Large intestine (tissue), 3 donors: ENCODE measurements around the gene MPP2. TPM values are rescaled to one million over a fixed set of nuclear protein-coding genes. Genes with fewer than 3 reads are reported as not detected.
"Not testable (repeated sequence)": the region's sequence is repeated elsewhere in the genome, so short reads cannot be mapped to it uniquely, and the experiment has no call there.

Experiments used
- DNase-seq, 2 donors: peaks; one replicate each; pipeline versions ENCODE4 v3.0.0 to v3.0.0-alpha.2; 2013
- H3K27ac ChIP-seq: one replicate; pipeline ENCODE4 v1.5.1; 2013; ENCODE audit warnings: low read length
- H3K27me3 ChIP-seq: 2 replicates; pipeline ENCODE4 v1.6.1; 2013; ENCODE audit warnings: low read length; ENCODE audit not compliant: control insufficient read depth, insufficient read depth
- H3K36me3 ChIP-seq: 2 replicates; pipeline ENCODE4 v1.6.1; 2013; ENCODE audit warnings: low read length; ENCODE audit not compliant: control insufficient read depth, insufficient read depth
- H3K4me1 ChIP-seq: one replicate; pipeline ENCODE4 v1.6.1; 2013; ENCODE audit warnings: low read length; ENCODE audit not compliant: control insufficient read depth, insufficient read depth
- H3K4me3 ChIP-seq: one replicate; pipeline ENCODE4 v1.5.1; 2013; ENCODE audit warnings: low read length
- H3K9me3 ChIP-seq: one replicate; pipeline ENCODE4 v1.6.1; 2013; ENCODE audit warnings: mild to moderate bottlenecking, low read depth, low read length, moderate library complexity; ENCODE audit not compliant: control insufficient read depth
- WGBS: methylation state at CpG from one replicate; pipeline ENCODE4 v1.1.5; 2013; ENCODE audit warnings: low lambda C conversion rate; ENCODE audit not compliant: insufficient coverage; 5-methylcytosine and 5-hydroxymethylcytosine counted together
- polyA plus RNA-seq: library from polyadenylated mRNA; unstranded; fragments of 120-200 nt; gene quantifications from one replicate; pipeline ENCODE4 v1.2.1, GENCODE V29; 2013

MPP2 gene
- polyA plus RNA-seq, 1 donor: 3.4 TPM

DNA sequence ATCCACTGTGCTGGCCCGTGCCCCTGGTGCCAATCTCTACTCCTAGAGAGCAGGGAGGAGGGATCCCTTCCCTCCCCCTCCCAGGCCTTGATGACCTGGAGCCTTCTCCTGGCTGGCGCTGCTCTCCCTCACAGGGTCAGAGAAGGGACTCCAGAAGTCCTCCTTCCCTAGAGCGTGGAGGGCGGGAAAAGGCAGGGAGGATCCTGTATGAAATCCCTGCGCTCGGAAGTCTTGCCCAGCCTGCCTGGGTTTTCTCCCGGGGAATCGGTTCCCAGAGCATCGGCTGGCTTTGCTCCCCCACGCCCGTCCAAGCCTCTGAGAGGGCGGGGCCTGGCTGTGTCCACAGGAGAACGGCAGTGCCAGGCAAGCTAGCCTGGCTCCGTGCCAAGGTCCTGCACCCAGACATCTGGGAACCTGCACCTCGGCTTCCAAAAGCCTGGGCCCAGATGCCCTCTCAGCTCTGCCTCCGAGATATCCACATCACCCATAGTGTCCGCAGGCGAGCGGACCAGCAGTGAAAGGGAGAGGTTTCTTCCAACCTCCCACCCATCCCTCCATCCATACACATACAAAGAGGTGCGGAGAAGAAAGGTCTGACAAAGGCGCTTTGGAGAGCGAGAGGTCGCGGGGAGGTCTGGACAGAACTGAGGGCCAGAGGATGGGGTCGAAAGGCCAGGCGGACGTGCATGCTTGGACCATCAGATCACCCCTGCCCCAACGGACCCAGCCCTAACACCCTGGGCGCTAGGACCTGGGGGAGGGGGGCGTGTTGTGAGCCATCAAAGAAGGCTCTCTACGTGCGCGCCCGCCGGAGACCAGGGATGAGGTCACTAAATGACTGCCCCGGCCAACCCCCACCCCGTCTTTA, 1.1 kb downstream of the MPP2 start:
- H3K4me3 ChIP-seq: peak overlapping the region; percentile 61
- peak in 1 of 2 donors; percentile 60 for DNase-seq
- H3K4me1 ChIP-seq: peaks cover 26% of the 10 kb centered on the region
- peaks cover 62% of the 10 kb centered on the region for H3K27me3 ChIP-seq
- no peaks in the 10 kb centered on the region for H3K36me3 ChIP-seq
- no peaks in the 10 kb centered on the region for H3K9me3 ChIP-seq
- WGBS: no CpG with 5 or more reads among the region's 37 CpGs
- peak overlapping the region; percentile 2 for H3K27ac ChIP-seq

DNA sequence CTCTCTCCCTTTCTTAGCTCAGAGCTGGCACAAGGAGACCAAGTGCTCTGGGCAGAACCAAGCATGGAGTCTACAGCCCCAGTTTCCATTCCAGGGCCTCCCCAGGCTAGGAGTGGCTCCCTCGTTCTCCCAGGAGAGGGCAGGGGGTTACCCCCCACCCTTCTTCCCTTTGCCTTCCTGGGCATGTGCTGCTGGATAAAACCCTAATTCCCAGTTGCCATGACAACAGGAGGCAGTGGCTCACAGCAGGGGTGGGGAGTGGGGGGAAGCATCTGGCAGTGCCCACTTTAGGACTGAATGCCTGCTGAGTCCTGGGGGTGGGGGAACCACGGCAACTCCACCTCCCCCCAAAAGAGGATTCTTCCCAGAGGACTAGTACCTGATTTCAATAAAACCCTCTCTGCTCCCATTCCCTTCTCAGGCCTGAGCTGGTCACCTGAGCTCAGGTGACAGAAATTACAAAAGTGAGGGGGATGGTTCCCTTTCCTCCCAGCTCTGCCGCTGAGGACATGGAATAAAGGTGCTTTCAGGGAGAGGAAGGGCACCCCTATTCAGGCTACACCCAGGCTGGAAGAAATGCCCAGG, 1.8 kb downstream of the MPP2 start:
- Histone ChIP-seq H3K27me3 (peaks cover 66% of the 10 kb centered on the region), H3K36me3 (no peaks in the 10 kb centered on the region), H3K4me1 (peaks cover 33% of the 10 kb centered on the region), H3K27ac (no peak overlapping the region), H3K4me3 (no peak overlapping the region), H3K9me3 (no peaks in the 10 kb centered on the region)
- no CpG with 5 or more reads among the region's 3 CpGs for WGBS
- no peak for DNase-seq

- H3K36me3 ChIP-seq: no peaks in the 10 kb centered on the region
- H3K27me3 ChIP-seq: peaks cover 38% of the 10 kb centered on the region
- H3K4me3 ChIP-seq: no peak overlapping the region
- WGBS: no CpG with 5 or more reads among the region's 7 CpGs
- no peak overlapping the region for H3K27ac ChIP-seq
- DNase-seq: no peak
- peaks cover 26% of the 10 kb centered on the region for H3K4me1 ChIP-seq
- H3K9me3 ChIP-seq: no peaks in the 10 kb centered on the region
These were observed 5.3 kb downstream of the MPP2 start for GRCh38 chr17:43901861-43902589.

GRCh38 chr17:43900858-43901754, 6.2 kb downstream of the MPP2 start:
- Histone ChIP-seq H3K27ac (no peak overlapping the region), H3K9me3 (no peaks in the 10 kb centered on the region), H3K4me3 (peak overlapping the region; percentile 47), H3K36me3 (no peaks in the 10 kb centered on the region), H3K4me1 (peaks cover 17% of the 10 kb centered on the region), H3K27me3 (peaks cover 32% of the 10 kb centered on the region)
- peak in 1 of 2 donors; percentile 34 for DNase-seq
- no CpG with 5 or more reads among the region's 13 CpGs for WGBS

GRCh38 chr17:43900183-43900857, 7.0 kb downstream of the MPP2 start:
- peak overlapping the region; percentile 47 for H3K4me3 ChIP-seq
- H3K9me3 ChIP-seq: no peaks in the 10 kb centered on the region
- DNase-seq: peak; percentile 69 to 76
- peaks cover 13% of the 10 kb centered on the region for H3K4me1 ChIP-seq
- H3K27ac ChIP-seq: no peak overlapping the region
- peaks cover 24% of the 10 kb centered on the region for H3K27me3 ChIP-seq
- no CpG with 5 or more reads among the region's 31 CpGs for WGBS
- no peaks in the 10 kb centered on the region for H3K36me3 ChIP-seq

DNA sequence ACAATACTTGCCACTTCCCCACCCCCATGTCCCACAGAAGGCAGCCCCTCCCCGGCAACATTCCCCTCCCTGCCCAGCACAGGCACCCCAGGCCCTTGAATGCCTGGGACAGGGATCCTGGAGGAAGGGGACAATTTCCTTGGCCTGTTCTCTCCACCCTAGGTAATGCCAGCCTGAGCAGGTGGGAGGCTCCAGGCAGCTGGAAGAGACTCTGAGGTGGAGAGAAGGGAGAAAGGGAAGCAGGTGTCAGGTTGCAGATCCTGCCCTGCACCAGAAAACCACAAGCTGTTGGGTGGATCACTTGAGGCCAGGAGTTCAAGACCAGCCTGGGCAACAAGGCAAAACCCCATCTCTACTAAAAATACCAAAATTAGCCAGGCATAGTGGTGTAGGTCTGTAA, 8.9 kb downstream of the MPP2 start:
- Histone ChIP-seq H3K9me3 (no peaks in the 10 kb centered on the region), H3K4me3 (no peak overlapping the region), H3K4me1 (peaks cover 13% of the 10 kb centered on the region), H3K36me3 (no peaks in the 10 kb centered on the region), H3K27ac (no peak overlapping the region), H3K27me3 (peaks cover 7% of the 10 kb centered on the region)
- DNase-seq: no peak
- no CpG with 5 or more reads among the region's 1 CpG for WGBS

DNA sequence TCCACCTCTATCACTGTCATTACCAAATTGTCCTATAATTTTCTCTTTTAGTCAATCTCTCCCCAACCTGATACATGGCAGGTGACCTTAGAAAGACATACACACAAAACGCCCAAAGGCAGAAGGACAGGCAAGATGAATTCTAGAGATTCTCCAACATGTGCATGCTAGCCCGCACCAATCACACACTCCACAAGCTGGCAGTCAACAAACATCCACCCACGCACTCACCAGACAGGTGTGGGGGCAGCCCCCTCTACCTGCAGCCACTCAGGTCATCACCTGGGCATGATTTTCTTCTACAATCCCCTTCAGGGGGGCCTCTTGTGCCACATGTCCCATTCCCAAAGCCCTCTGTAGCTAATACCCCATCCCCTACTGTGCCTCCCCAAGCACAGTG, 9.5 kb downstream of the MPP2 start:
- no peak overlapping the region for H3K27ac ChIP-seq
- H3K4me3 ChIP-seq: no peak overlapping the region
- peaks cover 13% of the 10 kb centered on the region for H3K4me1 ChIP-seq
- H3K27me3 ChIP-seq: peaks cover 7% of the 10 kb centered on the region
- WGBS: no CpG with 5 or more reads among the region's 3 CpGs
- H3K9me3 ChIP-seq: no peaks in the 10 kb centered on the region
- H3K36me3 ChIP-seq: no peaks in the 10 kb centered on the region
- no peak for DNase-seq

DNA sequence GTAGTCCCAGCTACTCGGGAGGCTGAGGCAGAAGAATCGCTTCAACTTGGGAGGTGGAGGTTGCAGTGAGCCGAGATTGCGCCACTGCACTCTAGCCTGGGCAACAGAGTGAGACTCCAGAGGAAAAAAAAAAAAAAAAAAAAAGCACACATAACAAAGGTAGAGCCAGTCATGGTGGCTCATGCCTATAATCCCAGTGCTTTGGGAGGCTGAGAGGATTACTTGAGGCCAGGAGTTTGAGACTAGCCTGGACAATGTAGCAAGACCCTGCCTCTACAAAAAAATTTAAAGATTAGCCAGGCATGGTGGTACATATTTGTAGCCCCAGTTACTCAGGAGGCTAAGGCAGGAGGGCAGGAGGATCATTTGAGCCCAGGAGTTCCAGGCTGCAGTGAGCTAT, 12.8 kb downstream of the MPP2 start:
- H3K27ac ChIP-seq, H3K36me3 ChIP-seq, H3K9me3 ChIP-seq, H3K4me3 ChIP-seq, H3K4me1 ChIP-seq, DNase-seq, H3K27me3 ChIP-seq: not testable (repeated sequence)
- no CpG with 5 or more reads among the region's 4 CpGs for WGBS

DNA sequence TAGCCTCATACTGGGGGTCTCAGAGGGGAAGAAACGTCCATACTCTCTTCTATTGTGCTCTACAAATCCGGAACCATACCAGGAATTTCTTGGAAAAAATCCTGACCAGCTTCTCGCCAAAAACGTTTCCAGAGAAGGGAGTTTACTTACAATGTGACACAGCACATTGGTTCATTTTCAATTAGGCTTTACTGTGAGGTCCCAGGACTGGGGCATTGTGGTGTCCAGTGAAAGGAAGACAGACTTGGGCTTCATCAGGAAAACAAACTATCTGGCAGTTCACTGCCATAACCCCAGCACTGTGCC, 14.7 kb downstream of the MPP2 start:
- DNase-seq: no peak
- Histone ChIP-seq H3K27ac (no peak overlapping the region), H3K4me1 (no peaks in the 10 kb centered on the region), H3K27me3 (peaks cover 4% of the 10 kb centered on the region), H3K36me3 (no peaks in the 10 kb centered on the region), H3K4me3 (no peak overlapping the region), H3K9me3 (no peaks in the 10 kb centered on the region)
- no CpG with 5 or more reads among the region's 4 CpGs for WGBS
